SU-DHL-6 (cell line): ENCODE data around the gene MLN.

Source experiments
- H2AFZ ChIP-seq: fragments of 200-600 bp; sonication (generic); 2 replicates; pipeline ENCODE4 v1.6.1; 2014; ENCODE audit warnings: low read depth, mild to moderate bottlenecking, moderate library complexity, mixed read lengths, antibody characterized with exemption, low read length; ENCODE audit not compliant: severe bottlenecking
- H3F3A ChIP-seq: fragments of 200-600 bp; shearing (Covaris generic); 2 replicates; pipeline ENCODE4 v1.6.0; 2016; ENCODE audit warnings: antibody characterized with exemption, mild to moderate bottlenecking; ENCODE audit not compliant: insufficient read depth
- H3K27ac ChIP-seq: fragments of 200-600 bp; sonication (generic); 2 replicates; pipeline ENCODE4 v1.5.1; 2016; ENCODE audit warnings: low read depth, mild to moderate bottlenecking, low read length, moderate library complexity, mixed read lengths
- H3K27me3 ChIP-seq: fragments of 200-600 bp; sonication (generic), shearing (Covaris generic); 2 replicates; pipeline ENCODE4 v1.6.0; 2014; ENCODE audit warnings: mild to moderate bottlenecking, low read length
- H3K36me3 ChIP-seq: fragments of 200-600 bp; sonication (generic); 2 replicates; pipeline ENCODE4 v1.6.1; 2014; ENCODE audit warnings: mild to moderate bottlenecking, low read length, mixed read lengths
- H3K4me2 ChIP-seq: fragments of 300-600, 200-600 bp; shearing (Covaris generic), sonication (generic); 2 replicates; pipeline ENCODE4 v1.6.0; 2014; ENCODE audit warnings: low read length, low read depth, mild to moderate bottlenecking; ENCODE audit not compliant: poor library complexity, severe bottlenecking
- H3K4me3 ChIP-seq: fragments of 200-600 bp; sonication (generic); 2 replicates; pipeline ENCODE4 v1.5.1; 2014; ENCODE audit warnings: antibody characterized with exemption, low read length, mild to moderate bottlenecking, mixed read lengths; ENCODE audit not compliant: insufficient read depth, poor library complexity, severe bottlenecking
- H3K79me2 ChIP-seq: fragments of 200-600 bp; sonication (generic); 2 replicates; pipeline ENCODE4 v1.6.1; 2014; ENCODE audit warnings: mild to moderate bottlenecking, low read length, moderate library complexity; ENCODE audit not compliant: insufficient read depth
- H3K9ac ChIP-seq: fragments of 200-600 bp; sonication (generic); 2 replicates; pipeline ENCODE4 v1.7.0; 2014; ENCODE audit warnings: mild to moderate bottlenecking, low read length
- H3K9me2 ChIP-seq: fragments of 200-600 bp; sonication (generic); replicated peaks from 2 replicates; pipeline ENCODE4 v1.6.1; 2014; ENCODE audit warnings: low read length; ENCODE audit not compliant: insufficient read depth
- H3K9me3 ChIP-seq: fragments of 200-600 bp; sonication (generic); 2 replicates; pipeline ENCODE4 v1.6.1; 2014; ENCODE audit warnings: low read length, mixed read lengths; ENCODE audit not compliant: insufficient read depth
- H4K20me1 ChIP-seq: fragments of 200-600 bp; sonication (generic); 2 replicates; pipeline ENCODE4 v1.6.1; 2014; ENCODE audit warnings: low read depth, mild to moderate bottlenecking, antibody characterized with exemption, low read length, moderate library complexity, mixed read lengths
- EZH2phosphoT487 ChIP-seq: fragments of 200-600 bp; sonication (generic), shearing (Covaris generic); conservative IDR thresholded peaks from 2 replicates; pipeline ENCODE4 v1.6.1; 2018; ENCODE audit warnings: mild to moderate bottlenecking, antibody characterized with exemption, low read length, moderate library complexity, mixed read lengths
- TF ChIP-seq, protein P1 (sequence below): fragments of 200-600 bp; sonication (generic); IDR thresholded peaks from one replicate; pipeline ENCODE4 v1.5.1; 2017; ENCODE audit warnings: antibody characterized with exemption, mild to moderate bottlenecking, low read length, moderate library complexity; ENCODE audit not compliant: insufficient read depth, poor library complexity, severe bottlenecking

The MLN gene

DNA sequence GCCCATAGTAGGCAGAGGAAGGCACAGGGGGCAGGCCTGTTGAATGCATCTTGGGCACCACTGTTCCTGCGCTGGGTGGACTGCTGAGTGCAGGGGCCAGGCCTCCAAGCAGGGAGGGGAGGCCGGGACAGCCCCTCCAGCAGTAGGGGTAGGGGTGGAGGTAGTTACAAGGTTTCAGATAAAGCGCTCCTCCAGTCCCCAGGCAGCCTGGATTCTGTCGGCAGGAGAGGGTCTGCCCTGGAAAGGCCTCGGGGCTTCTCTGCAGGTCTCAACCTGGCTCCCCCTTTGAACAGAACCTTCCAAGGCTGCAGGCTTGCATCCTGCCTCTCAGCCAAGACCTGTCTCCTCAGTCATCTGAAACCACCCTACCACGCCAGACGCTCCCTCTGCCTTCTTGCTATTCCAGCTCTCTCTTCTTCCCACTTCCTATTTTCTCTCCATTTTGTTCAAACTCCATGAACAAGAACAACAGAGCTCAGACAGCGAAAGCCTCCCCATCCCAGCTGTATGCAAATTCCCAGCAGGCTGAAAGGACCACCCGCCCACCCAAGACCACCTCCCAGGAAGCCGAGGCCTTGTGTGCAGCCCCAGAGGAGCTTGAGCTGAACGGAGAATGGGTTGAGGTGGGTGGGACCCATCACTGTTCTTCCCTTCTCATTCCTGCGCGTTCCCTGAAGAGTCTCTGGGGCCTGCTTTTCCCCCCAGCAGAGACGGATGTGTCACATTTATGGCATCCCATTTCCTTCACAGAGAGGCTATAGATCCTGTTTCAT lies 1.4 kb downstream of the MLN start:
- Histone ChIP-seq H3K4me3 (no peak overlapping the region), H3K27ac (no peak overlapping the region), H3K9me2 (no peaks in the 10 kb centered on the region), H3K79me2 (no peaks in the 10 kb centered on the region), H2AFZ (no peak overlapping the region), H3K36me3 (no peaks in the 10 kb centered on the region), H3K9me3 (no peaks in the 10 kb centered on the region), H3K4me2 (no peak overlapping the region), H3K27me3 (no peaks in the 10 kb centered on the region), H3K9ac (no peak overlapping the region), H3F3A (no peaks in the 10 kb centered on the region), H4K20me1 (no peaks in the 10 kb centered on the region)
- TF ChIP-seq, protein P1, sequence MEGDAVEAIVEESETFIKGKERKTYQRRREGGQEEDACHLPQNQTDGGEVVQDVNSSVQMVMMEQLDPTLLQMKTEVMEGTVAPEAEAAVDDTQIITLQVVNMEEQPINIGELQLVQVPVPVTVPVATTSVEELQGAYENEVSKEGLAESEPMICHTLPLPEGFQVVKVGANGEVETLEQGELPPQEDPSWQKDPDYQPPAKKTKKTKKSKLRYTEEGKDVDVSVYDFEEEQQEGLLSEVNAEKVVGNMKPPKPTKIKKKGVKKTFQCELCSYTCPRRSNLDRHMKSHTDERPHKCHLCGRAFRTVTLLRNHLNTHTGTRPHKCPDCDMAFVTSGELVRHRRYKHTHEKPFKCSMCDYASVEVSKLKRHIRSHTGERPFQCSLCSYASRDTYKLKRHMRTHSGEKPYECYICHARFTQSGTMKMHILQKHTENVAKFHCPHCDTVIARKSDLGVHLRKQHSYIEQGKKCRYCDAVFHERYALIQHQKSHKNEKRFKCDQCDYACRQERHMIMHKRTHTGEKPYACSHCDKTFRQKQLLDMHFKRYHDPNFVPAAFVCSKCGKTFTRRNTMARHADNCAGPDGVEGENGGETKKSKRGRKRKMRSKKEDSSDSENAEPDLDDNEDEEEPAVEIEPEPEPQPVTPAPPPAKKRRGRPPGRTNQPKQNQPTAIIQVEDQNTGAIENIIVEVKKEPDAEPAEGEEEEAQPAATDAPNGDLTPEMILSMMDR, result no peak
- no peak for TF ChIP-seq EZH2phosphoT487

DNA sequence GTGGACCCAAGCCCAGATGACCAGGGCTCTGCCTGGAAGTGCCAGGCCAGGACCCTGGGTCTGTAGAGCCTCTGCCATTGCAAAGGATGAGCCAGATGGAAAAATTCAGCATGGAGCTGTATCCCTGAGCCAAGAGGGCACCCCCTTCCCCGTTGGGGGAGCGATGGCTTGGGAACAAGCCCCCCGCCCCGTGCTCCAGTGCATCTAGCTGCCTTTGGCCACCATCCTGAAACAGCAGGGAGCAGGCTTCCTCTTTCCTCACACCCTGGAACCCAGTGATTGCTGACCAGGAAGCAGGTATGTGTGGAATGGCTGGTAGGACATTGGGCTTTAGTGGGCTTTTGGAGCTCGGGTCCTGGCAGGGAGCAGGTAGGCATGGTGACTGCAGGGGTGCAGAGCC lies 2.2 kb downstream of the MLN start:
- H3K79me2 ChIP-seq, result no peaks in the 10 kb centered on the region
- no peaks in the 10 kb centered on the region for H3K27me3 ChIP-seq
- H3K9me2 ChIP-seq, result no peaks in the 10 kb centered on the region
- H4K20me1 ChIP-seq, result no peaks in the 10 kb centered on the region
- H3K27ac ChIP-seq, result no peak overlapping the region
- H3K9me3 ChIP-seq, result no peaks in the 10 kb centered on the region
- H3K36me3 ChIP-seq, result no peaks in the 10 kb centered on the region
- no peak for TF ChIP-seq EZH2phosphoT487
- TF ChIP-seq, protein P1, result no peak
- H3K9ac ChIP-seq, result no peak overlapping the region
- H3F3A ChIP-seq, result no peaks in the 10 kb centered on the region
- H3K4me3 ChIP-seq, result no peak overlapping the region
- H2AFZ ChIP-seq, result no peak overlapping the region
- H3K4me2 ChIP-seq, result no peak overlapping the region

DNA sequence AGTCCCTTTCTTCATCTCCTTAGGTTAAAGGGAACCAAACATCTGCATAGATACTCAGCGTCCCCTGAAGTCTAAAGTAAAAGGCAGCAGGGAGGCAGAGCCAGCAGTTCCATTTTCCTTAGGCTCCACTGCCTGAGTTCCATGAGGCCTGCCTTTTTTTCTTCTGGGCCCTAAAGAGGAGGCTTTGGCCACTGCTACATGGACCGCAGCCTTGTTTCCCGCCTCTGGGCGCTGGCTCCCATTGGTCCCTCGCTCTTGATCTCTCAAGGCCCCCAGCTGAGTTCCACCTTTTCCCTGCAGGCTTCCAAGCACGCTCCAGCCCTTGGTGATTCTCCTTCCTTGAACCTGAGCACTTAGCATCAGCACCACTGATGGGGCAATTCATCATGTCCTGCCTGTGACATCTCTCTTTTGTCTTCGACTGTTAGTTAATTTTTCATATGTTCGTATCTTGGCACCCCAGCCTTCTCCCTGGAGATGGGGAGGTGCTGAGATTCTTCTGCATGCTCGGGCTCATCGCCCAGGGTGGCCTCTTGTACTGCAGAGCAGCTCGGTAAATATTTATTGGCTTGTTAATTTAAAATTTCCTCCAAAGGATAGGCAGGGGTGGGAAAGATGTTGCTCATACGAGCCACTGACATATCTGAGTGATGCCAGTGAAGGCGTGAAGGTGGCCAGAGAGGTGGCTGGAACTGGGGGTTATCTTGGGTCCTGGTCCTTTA lies 3.4 kb downstream of the MLN start:
- H2AFZ ChIP-seq, result no peak overlapping the region
- H3K4me3 ChIP-seq, result no peak overlapping the region
- no peak overlapping the region for H3K9ac ChIP-seq
- H3K27me3 ChIP-seq, result no peaks in the 10 kb centered on the region
- TF ChIP-seq, protein P1, result no peak
- TF ChIP-seq EZH2phosphoT487, result no peak
- no peaks in the 10 kb centered on the region for H3K36me3 ChIP-seq
- no peak overlapping the region for H3K27ac ChIP-seq
- H3K9me2 ChIP-seq, result no peaks in the 10 kb centered on the region
- H3K79me2 ChIP-seq, result no peaks in the 10 kb centered on the region
- H3K9me3 ChIP-seq, result no peaks in the 10 kb centered on the region
- no peaks in the 10 kb centered on the region for H4K20me1 ChIP-seq
- H3K4me2 ChIP-seq, result no peak overlapping the region
- no peaks in the 10 kb centered on the region for H3F3A ChIP-seq
